K562 (cell line): ENCODE measurements around the gene TGM3. TPM values are rescaled to one million over a fixed set of nuclear protein-coding genes. Genes with fewer than 3 reads are reported as not detected.

Experiments used
- DMBX1 ChIP-seq: fragments of 250-450 bp; sonication (Bioruptor Pico); IDR thresholded peaks from 2 replicates; pipeline ENCODE4 v1.8.0; 2022; ENCODE audit warnings: inconsistent platforms, mild to moderate bottlenecking, moderate library complexity, borderline replicate concordance
- FOXA3 ChIP-seq, 2 experiments: fragments of 450-650 bp in 1 of 2; sonication (generic) in 1 of 2; formaldehyde crosslinking; IDR thresholded peaks in 1 of 2; conservative IDR thresholded peaks in 1 of 2; 2 replicates each; pipeline versions ENCODE4 v1.4.0 to v1.8.0; 2020 to 2022; ENCODE audit warnings: mild to moderate bottlenecking in 2 of 2, missing genetic modification reagents in 1 of 2
- FOXJ3 ChIP-seq: sonication (generic); formaldehyde crosslinking; IDR thresholded peaks from 2 replicates; pipeline ENCODE4 v1.4.0; 2020; ENCODE audit warnings: mild to moderate bottlenecking, missing genetic modification reagents
- JUND ChIP-seq, 2 experiments: IDR thresholded peaks; 2 replicates in 1 of 2; 3 replicates in 1 of 2; pipeline ENCODE4 v1.6.1; 2011; ENCODE audit warnings: borderline replicate concordance in 2 of 2, low read depth in 2 of 2, low read length in 2 of 2, improper control_type of control experiment in 1 of 2, missing biosample characterization in 1 of 2, missing genetic modification characterization in 1 of 2, missing genetic modification reagents in 1 of 2
- MEIS2 ChIP-seq: fragments of 450-650 bp; IDR thresholded peaks from 2 replicates; pipeline ENCODE4 v1.6.1; 2014; ENCODE audit warnings: mild to moderate bottlenecking; ENCODE audit not compliant: partially characterized antibody
- RAD51 ChIP-seq: fragments of 450-650 bp; IDR thresholded peaks from 2 replicates; pipeline ENCODE4 v1.7.1; 2016; ENCODE audit warnings: low read depth, mild to moderate bottlenecking, borderline replicate concordance
- SFPQ ChIP-seq: fragments of 200-400 bp; formaldehyde crosslinking; IDR thresholded peaks from 2 replicates; pipeline ENCODE4 v1.6.1; 2017; ENCODE audit warnings: mild to moderate bottlenecking, low read depth, low read length, moderate library complexity
- SMAD3 ChIP-seq: fragments of 450-650 bp; formaldehyde crosslinking; conservative IDR thresholded peaks from 2 replicates; pipeline ENCODE4 v1.4.0; 2020; ENCODE audit warnings: mild to moderate bottlenecking
- SP2 ChIP-seq: IDR thresholded peaks from 2 replicates; pipeline ENCODE4 v1.6.1; 2011; ENCODE audit warnings: mild to moderate bottlenecking, low read depth, low read length, moderate library complexity; ENCODE audit not compliant: poor library complexity, severe bottlenecking; ENCODE audit errors: extremely low read depth
- TEAD1 ChIP-seq, 2 experiments: fragments of 450-650 bp in 1 of 2; sonication (generic) in 1 of 2; formaldehyde crosslinking; IDR thresholded peaks; 2 replicates each; pipeline versions ENCODE4 v1.4.0 to v1.8.0; 2020 to 2022; ENCODE audit warnings: mild to moderate bottlenecking in 2 of 2, missing genetic modification reagents in 1 of 2
- THRB ChIP-seq: fragments of 450-650 bp; formaldehyde crosslinking; conservative IDR thresholded peaks from 2 replicates; pipeline ENCODE4 v1.4.0; 2022; ENCODE audit warnings: mild to moderate bottlenecking, missing genetic modification characterization
- VEZF1 ChIP-seq: fragments of 200-800 bp; sonication (Bioruptor generic); IDR thresholded peaks from 2 replicates; pipeline ENCODE4 v1.6.1; 2017; ENCODE audit warnings: missing genetic modification characterization, missing compliant biosample characterization
- ZNF165 ChIP-seq: fragments of 250-450 bp; sonication (Bioruptor Pico); IDR thresholded peaks from 2 replicates; pipeline ENCODE4 v1.4.0; 2020; ENCODE audit warnings: borderline replicate concordance
- ZNF224 ChIP-seq: sonication (generic); formaldehyde crosslinking; IDR thresholded peaks from 2 replicates; pipeline ENCODE4 v1.8.0; 2022; ENCODE audit warnings: mild to moderate bottlenecking, missing genetic modification reagents
- ZNF592 ChIP-seq: fragments of 450-650 bp; IDR thresholded peaks from 2 replicates; pipeline ENCODE4 v1.6.1; 2017; ENCODE audit warnings: antibody characterized with exemption, mild to moderate bottlenecking
- ZNF696 ChIP-seq: fragments of 250-450 bp; sonication (Bioruptor Pico); conservative IDR thresholded peaks from 2 replicates; pipeline ENCODE4 v1.4.0; 2020; ENCODE audit warnings: mild to moderate bottlenecking, moderate library complexity
- ZNF717 ChIP-seq: fragments of 250-450 bp; sonication (Bioruptor Pico); IDR thresholded peaks from 2 replicates; pipeline ENCODE4 v1.5.0; 2021
- polyA plus RNA-seq, 8 experiments: library from polyadenylated mRNA; depleted of rRNA in 4 of 8; stranded (reverse) in 5 of 8; unstranded in 3 of 8; fragments of >200 nt; fragmentation: Nextera tagmentation in 2 of 8; fragmentation: Illumina TruSeq in 1 of 8; extraction: Ambion mirVana in 2 of 8; extraction: Trizol in 1 of 8; gene quantifications; 2 replicates each; pipeline versions ENCODE4 v1.2.1 to v1.2.3, GENCODE V29; 2011 to 2014; ENCODE audit warnings: inconsistent platforms in 1 of 8, missing spikeins in 1 of 8
- total RNA-seq, 7 experiments: library from RNA; depleted of rRNA in 6 of 7; stranded (reverse); fragments of >200 nt in 6 of 7; fragmentation: Illumina TruSeq in 2 of 7; extraction: Trizol in 2 of 7; gene quantifications; 2 replicates each; pipeline versions ENCODE4 v1.2.1 to v1.2.3, GENCODE V29; 2011 to 2021; ENCODE audit warnings: low replicate concordance in 1 of 7

Gene TGM3
- total and polyA plus RNA-seq, 9 of the 15 experiments (the other 6 are each of a cell fraction or from before 2014, with no cell fraction given) = not detected

GRCh38 chr20:2314759-2315439, 19.1 kb downstream of the TGM3 start (continued):
- TF ChIP-seq MEIS2 (peak; percentile 38), SMAD3 (no peak), SFPQ (no peak), FOXA3 (CRISPR knock-in tag; conservative IDR thresholded peaks at IDR 0.05 in 1 of 2, IDR thresholded peaks at IDR 0.05 in 1 of 2) (no peak), SP2 (no peak), DMBX1 (CRISPR knock-in tag) (no peak), VEZF1 (CRISPR knock-in tag) (peak; percentile 9; the same call in 1 of the 2 replicates), THRB (CRISPR knock-in tag) (no peak), ZNF696 (CRISPR knock-in tag) (no peak), ZNF165 (no peak), TEAD1 (CRISPR knock-in tag; IDR thresholded peaks at IDR 0.05) (peak in 1 of 2 experiments; percentile 39; a peak in 1 of 4 replicates), FOXJ3 (no peak), JUND (IDR thresholded peaks at IDR 0.05; ENCODE audit: borderline replicate concordance, low read depth, low read length) (peak; percentile 93), JUND (tag; IDR thresholded peaks at IDR 0.05; ENCODE audit: borderline replicate concordance, low read depth, low read length) (peak; percentile 86; the same call in 2 of the 3 replicates), ZNF224 (CRISPR knock-in tag) (no peak), ZNF717 (CRISPR knock-in tag) (no peak), ZNF592 (peak; percentile 11; the same call in 1 of the 2 replicates), RAD51 (no peak)
